Esophagus muscularis mucosa (tissue), 4 donors: ENCODE results near the gene PTH2R.

Source experiments
- EP300 ChIP-seq: sonication (generic); formaldehyde crosslinking; IDR thresholded peaks from one replicate; pipeline ENCODE4 v1.6.1; 2017; ENCODE audit warnings: antibody characterized with exemption
- POLR2A ChIP-seq: fragments of 450-650 bp; IDR thresholded peaks from one replicate; pipeline ENCODE4 v1.6.1; 2017; ENCODE audit warnings: antibody characterized with exemption, moderate library complexity, mild to moderate bottlenecking, low read depth
- POLR2AphosphoS5 ChIP-seq, 2 donors: sonication (generic); formaldehyde crosslinking; IDR thresholded peaks; one replicate each; pipeline ENCODE4 v1.6.1; 2017; ENCODE audit warnings: antibody characterized with exemption in 2 of 2
- TF ChIP-seq, protein P1 (sequence below), 3 experiments: fragments of 200-600 bp in 2 of 3; fragments of 450-650 bp in 1 of 3; sonication (generic) in 2 of 3; IDR thresholded peaks; one replicate each; pipeline ENCODE4 v1.5.1; 2017 to 2019; ENCODE audit warnings: antibody characterized with exemption in 3 of 3, mild to moderate bottlenecking in 2 of 3, moderate library complexity in 1 of 3

DNA sequence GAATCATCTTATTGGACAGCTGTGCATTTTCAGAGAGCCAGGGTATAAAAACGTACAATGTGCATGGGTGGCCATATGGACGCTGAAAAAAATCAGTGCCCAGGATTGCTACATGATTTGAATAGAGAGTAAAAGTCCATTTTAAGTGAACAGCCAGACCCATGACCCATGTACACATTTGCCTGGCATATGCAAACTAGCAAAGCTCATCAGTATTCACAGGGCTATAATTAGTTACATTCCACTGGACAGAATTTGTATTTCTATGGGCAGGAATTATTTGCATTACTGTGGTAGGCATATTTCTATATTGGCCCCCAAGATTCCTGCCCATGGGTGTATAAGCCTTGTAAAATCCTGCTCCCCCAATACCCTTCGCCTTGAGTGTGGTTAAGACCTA lies 78.8 kb downstream of the PTH2R start:
- TF ChIP-seq, protein P1, sequence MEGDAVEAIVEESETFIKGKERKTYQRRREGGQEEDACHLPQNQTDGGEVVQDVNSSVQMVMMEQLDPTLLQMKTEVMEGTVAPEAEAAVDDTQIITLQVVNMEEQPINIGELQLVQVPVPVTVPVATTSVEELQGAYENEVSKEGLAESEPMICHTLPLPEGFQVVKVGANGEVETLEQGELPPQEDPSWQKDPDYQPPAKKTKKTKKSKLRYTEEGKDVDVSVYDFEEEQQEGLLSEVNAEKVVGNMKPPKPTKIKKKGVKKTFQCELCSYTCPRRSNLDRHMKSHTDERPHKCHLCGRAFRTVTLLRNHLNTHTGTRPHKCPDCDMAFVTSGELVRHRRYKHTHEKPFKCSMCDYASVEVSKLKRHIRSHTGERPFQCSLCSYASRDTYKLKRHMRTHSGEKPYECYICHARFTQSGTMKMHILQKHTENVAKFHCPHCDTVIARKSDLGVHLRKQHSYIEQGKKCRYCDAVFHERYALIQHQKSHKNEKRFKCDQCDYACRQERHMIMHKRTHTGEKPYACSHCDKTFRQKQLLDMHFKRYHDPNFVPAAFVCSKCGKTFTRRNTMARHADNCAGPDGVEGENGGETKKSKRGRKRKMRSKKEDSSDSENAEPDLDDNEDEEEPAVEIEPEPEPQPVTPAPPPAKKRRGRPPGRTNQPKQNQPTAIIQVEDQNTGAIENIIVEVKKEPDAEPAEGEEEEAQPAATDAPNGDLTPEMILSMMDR (IDR thresholded peaks at IDR 0.05): no peak
- TF ChIP-seq POLR2A (no peak), POLR2AphosphoS5 (IDR thresholded peaks at IDR 0.05) (no peak), EP300 (no peak)
